GM18498 (cell line): Measurements from ENCODE around the gene MNAT1.
A peak's percentile ranks its signal among the peaks of the same experiment; 100 is the strongest.

Source experiments
- ATAC-seq: cut with Tn5 transposase; IDR thresholded peaks from one replicate; pipeline ENCODE4 v1.9.1; 2021; ENCODE audit warnings: mild to moderate bottlenecking, moderate library complexity; ENCODE audit not compliant: unreplicated experiment

The MNAT1 gene

GRCh38 chr14:60956632-60957031 lies 222.1 kb downstream of the MNAT1 start:
- no peak for ATAC-seq

GRCh38 chr14:60958146-60958545 lies 223.6 kb downstream of the MNAT1 start:
- no peak for ATAC-seq

GRCh38 chr14:60963761-60964160 lies 229.2 kb downstream of the MNAT1 start:
- ATAC-seq, result no peak

GRCh38 chr14:60964904-60965303 lies 230.3 kb downstream of the MNAT1 start:
- ATAC-seq, result no peak

GRCh38 chr14:60965402-60965801 lies 230.8 kb downstream of the MNAT1 start:
- no peak for ATAC-seq

- no peak for ATAC-seq
Measured at GRCh38 chr14:60968099-60968498, 233.5 kb downstream of the MNAT1 start.

- no peak for ATAC-seq
Measured at GRCh38 chr14:60968671-60969070, 234.1 kb downstream of the MNAT1 start.

- ATAC-seq, result no peak
Measured at GRCh38 chr14:60970146-60970545, 235.6 kb downstream of the MNAT1 start.

- ATAC-seq, result no peak
Measured at GRCh38 chr14:60971271-60971670, 236.7 kb downstream of the MNAT1 start.

- ATAC-seq, result no peak
Measured at GRCh38 chr14:60972295-60972694, 237.7 kb downstream of the MNAT1 start.

- ATAC-seq, result no peak
Measured at GRCh38 chr14:60973070-60973469, 238.5 kb downstream of the MNAT1 start.

GRCh38 chr14:60974090-60974651 lies 239.6 kb downstream of the MNAT1 start:
- ATAC-seq, result no peak

GRCh38 chr14:60975551-60975950 lies 241.0 kb downstream of the MNAT1 start:
- no peak for ATAC-seq

GRCh38 chr14:60977847-60978246 lies 243.3 kb downstream of the MNAT1 start:
- ATAC-seq, result no peak

GRCh38 chr14:60980811-60981632 lies 246.5 kb downstream of the MNAT1 start, which contains the start of the genes SLC38A6 and TRMT5:
Gene SLC38A6 (plus strand): TSS chr14:60981245. CDS start chr14:60981278, 33 bp downstream.
Gene TRMT5 (minus strand): TSS chr14:60981079. CDS start chr14:60980973, 106 bp downstream.
- peak; percentile 91 for ATAC-seq

- ATAC-seq, result no peak
Measured at GRCh38 chr14:60981633-60982455, 247.3 kb downstream of the MNAT1 start.

- no peak for ATAC-seq
Measured at GRCh38 chr14:60984196-60984595, 249.6 kb downstream of the MNAT1 start.

GRCh38 chr14:60986500-60986899 lies 251.9 kb downstream of the MNAT1 start:
- no peak for ATAC-seq

- no peak for ATAC-seq
Measured at GRCh38 chr14:60989599-60989998, 255.0 kb downstream of the MNAT1 start.

GRCh38 chr14:60998617-60999016 lies 264.1 kb downstream of the MNAT1 start:
- ATAC-seq, result no peak

- no peak for ATAC-seq
Measured at GRCh38 chr14:60999536-60999935, 265.0 kb downstream of the MNAT1 start.
